Amniotic epithelial cell (primary cell): ENCODE measurements around the gene USP54.
"Not testable (repeated sequence)": the region's sequence is repeated elsewhere in the genome, so short reads cannot be mapped to it uniquely, and the experiment has no call there.

Source experiments
- DNase-seq: peaks from one replicate; pipeline ENCODE4 v3.0.0-alpha.2; 2010; ENCODE audit warnings: low read depth

The USP54 gene

DNA sequence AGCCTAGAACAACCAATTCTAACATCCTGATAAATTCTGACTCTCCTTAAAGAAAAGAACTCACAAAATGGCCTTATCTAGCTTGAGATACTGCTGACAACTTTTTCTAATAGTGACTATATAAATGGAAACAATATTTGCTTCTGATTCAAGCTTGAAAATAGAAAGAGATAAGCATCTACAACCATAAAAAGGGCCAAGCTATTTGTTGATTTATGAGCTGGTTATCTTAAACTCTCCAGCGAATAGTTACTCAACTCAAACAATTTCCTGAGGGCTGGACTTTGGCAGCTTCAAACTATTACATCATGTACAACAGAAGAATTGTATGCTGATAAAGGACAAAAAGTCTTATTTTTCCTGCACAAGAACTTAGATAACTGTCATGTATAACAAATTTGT is 4.6 kb downstream of the USP54 start:
- peak; percentile 94 for DNase-seq

DNA sequence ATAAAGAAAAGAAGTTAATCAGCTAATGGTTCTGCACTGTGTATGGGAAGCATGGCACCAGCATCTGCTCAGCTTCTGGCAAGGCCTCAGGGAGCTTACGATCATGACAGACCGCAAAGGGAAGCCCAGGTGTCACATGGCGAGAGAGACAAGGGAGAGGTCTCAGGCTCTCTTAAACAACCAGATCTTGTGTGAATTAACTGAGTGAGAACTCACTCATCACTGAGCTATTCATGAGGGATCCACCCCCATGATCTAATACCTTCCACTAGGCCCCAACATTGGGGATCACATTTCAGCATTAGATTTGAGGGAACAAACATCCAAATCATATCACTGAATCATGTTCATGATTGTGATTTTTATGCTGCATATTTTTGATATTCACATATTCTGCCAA is 5.8 kb downstream of the USP54 start:
- no peak for DNase-seq

DNA sequence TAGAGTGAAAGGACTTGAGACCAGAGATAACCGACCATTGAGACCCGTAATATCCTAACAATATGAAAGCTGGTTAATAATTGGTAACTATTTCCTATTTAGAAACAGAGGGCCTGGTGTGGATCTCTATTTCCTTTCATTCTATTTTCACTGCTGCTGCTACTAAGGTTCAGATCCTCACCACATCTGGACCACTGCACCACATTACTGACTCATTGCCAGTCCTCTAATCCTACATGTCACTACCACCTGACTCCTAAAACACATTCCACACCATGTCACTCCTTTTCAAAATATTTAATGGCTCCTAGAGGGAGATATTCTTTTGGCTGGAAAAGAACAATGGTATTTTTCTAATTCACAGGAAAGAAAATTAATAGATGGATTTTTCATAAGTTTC is 6.4 kb downstream of the USP54 start:
- peak; percentile 61 for DNase-seq

DNA sequence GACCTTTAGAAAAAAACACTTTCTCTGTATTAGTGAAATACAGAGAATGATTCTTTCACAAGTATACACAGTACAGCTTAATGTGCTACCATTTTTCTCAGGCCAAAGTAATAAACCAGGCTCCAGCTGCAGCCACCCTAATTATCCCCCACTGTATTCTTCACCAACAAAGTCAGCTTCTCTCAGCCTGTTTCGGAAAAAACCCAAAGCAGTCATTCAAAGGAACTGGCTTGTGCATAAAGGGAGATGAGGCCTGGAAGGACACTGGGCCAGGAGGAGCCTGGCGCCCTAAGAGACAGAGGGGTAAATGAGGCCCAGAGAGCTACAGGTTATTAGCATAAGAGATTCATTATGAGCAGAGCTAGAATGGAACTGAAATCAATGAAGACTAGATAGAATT is 9.2 kb downstream of the USP54 start:
- DNase-seq, result no peak

DNA sequence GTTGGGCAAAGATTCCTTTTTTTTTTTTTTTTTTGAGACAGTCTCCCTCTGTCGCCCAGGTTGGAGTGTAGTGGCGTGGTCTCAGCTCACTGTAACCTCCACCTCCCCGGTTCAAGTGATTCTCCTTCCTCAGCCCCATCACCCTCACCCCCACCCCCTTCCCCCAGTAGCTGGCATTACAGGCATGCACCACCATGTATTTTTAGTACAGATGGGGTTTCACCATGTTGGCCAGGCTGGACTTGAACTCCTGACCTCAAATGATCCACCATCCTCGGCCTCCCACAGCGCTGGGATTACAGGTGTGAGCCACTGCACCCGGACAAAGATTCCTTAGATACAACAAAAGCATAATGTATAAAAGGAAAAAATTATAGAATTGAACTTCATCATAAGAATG is 12.2 kb downstream of the USP54 start:
- not testable (repeated sequence) for DNase-seq

DNA sequence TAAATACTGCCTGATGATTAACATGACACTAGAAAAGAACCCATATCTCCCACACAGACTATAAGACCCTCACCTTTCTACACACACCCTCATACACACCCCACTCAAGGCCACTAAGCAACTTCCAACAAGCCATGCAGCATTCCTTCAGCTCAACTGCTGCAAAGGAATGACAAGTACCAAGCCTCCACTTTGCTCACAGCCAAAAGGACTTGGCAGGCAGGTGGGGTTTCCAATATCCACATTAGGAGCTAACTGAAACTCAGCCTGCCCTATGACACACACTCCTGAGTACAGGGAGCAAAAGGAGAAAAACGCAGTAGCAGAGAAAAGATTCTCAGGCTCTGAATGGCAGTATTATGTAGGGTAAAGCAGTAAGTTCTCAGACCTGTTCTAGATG is 13.4 kb downstream of the USP54 start:
- no peak for DNase-seq

DNA sequence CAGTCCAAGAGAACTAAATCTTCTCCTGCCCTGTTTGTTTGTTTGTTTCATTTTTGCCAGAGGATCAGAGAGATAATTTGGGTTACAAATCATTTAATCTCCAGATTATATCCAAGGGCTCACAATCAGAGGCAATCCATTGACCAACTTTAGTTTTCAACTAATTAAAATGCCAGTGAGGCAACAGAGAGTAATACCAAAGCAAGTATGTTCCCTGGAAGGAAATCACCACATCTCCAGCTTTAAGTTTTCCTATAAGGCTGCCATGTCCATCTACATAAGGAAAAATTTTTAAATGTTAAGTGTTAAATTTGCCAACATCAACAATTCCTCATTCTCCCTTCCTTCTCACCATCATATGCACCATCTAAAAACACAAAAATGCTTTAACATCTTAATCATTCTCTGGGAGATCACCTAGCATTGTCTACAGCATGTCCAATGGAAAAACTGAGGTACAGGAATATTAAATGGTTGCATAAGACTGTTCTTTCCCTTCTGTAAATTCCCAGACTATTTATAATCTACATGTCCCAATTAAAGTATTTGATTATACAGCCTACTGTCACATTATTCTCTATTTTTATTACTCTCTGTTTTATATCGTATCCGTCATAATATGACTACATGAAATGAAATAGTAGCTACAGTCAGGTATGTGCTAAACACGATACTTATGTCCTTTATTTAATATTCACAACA is 14.1 kb downstream of the USP54 start:
- DNase-seq, result no peak

DNA sequence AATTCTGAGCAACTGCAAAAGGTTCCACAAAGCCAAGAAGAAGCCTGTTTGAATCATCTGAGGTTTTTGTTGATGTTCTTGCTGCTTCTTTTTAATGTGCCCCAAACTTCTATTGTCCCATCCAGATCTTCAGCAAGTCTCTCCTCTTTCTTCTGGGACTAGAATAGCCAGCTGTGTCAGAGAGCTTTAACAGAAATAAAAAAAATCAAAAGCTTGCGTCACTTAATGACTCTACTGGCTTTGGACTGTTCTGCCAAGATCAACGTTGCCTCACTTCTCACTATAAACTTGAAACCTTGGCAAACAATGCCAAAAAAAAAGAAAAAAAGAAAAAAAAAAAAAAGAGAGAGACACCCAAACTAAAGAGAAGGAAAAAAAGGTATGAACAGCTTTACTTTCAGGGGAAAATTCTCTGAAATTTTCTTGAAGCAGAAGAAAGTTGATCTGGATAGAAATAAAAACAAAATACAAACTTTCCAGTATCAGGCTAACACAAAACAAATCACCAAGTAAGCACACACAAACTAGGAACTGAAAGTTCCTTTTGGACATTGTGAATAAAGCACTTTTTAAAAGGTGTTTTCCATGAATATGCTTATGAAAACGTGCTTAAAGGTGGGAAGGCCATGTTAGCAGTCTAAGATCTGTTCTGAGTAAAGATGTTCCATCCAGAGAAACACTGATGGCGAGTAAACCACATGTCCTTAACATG is 14.8 kb downstream of the USP54 start:
- DNase-seq, result peak; percentile 88

DNA sequence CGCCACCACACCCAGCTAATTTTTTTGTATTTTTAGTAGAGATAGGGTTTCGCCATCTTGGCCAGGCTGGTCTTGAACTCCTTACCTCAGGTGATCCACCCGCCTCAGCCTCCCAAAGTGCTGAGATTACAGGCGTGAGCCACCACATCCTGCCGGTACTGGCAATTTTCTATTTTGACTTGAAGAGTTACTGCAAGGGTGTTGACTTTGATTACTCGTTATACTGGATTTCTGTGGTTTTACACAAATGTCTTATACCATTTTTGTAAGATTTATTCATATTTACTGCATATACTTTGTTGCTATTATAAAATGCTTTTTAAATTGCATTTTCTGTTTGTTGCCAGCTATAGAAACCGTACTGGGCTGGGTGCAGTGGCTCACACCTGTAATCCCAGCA is 24.1 kb downstream of the USP54 start:
- not testable (repeated sequence) for DNase-seq

DNA sequence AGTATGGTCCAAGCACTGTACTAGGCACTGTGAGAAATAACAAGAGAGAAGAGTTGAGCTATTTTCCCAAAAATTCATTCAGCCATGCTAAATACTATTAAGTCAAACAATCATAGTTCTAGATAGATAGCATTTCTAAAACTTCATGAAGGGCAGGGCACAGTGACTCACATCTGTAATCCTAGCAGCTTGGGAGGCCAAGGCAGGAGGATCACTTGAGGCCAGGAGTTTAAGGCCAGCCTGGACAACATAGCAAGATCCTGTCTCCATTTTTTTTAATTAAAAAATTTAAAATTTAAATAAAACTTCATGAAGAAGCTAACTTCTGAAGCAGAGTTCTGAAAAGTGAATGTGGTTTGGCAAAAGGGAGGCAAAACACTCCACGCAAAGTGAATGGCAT is 29.9 kb downstream of the USP54 start:
- no peak for DNase-seq

DNA sequence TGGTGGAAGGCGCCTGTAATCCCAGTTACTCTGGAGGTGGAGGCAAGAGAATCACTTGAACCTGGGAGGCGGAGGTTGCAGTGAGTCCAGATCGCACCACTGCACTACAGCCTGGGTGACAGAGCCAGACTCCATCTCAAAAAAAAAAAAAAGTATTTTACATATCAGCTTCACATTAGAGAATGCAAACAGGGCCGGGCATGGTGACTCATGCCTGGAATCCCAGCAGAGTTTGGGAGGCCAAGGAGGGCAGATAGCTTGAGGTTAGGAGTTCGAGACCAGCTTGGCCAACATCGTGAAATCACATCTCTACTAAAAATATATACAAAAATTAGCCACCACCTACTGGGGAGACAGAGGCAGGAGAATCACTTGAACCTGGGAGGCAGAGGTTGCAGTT is 31.6 kb downstream of the USP54 start:
- DNase-seq, result peak; percentile 20

DNA sequence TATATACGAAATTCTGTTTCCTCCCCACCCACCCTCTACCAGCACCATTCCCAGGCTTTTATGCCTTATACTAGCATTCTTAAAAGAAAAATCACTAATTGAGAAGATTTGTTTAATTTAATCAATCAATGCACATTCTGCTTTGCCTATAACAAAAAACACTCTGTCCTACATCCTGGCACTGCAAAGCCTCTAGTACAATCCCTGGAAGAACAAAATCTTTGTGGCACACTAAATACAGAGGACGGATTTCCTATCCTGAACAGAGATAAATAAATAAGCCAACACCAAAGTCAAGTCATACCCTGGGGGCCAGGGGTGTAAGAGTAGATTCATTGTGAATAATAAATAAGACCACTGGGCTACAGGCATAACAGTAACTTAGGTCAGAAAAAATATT is 34.3 kb downstream of the USP54 start:
- DNase-seq, result no peak

DNA sequence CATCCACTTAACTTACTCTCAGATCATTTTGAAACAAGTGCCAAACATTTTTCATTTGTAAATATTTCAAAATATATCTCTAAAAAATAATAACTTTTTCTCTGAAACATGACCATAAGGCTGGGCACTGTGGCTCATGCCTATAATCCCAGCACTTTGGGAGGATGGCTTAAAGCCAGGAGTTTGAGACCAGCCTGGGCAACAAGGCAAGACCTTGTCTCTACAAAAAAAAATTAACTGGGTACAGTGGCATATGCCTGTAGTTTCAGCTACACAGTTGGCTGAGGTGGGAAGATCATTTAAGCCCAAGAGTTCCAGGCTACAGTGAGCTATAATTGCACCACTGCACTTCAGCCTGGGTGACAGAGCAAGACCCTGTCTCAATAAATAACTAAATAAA is 36.4 kb downstream of the USP54 start:
- DNase-seq, result no peak

DNA sequence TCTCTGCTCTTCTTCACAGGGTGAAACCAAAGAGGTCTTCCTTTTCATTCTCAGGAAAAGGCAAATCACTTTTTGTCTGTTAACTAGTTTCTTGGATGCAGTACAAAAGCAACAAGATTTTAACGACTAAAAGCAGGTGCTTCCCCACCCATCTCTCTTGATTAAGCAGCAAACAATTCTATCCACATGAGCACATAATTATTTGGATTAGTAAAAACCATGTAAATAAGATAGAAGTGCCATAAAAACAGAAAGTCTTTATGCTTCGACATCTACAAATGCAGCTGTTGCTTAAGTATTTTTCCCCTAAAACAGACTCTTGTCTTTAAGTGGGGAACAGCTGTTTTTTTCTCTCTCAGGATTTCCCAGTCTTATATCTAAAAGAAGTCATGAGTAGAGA is 37.4 kb downstream of the USP54 start:
- DNase-seq, result no peak

DNA sequence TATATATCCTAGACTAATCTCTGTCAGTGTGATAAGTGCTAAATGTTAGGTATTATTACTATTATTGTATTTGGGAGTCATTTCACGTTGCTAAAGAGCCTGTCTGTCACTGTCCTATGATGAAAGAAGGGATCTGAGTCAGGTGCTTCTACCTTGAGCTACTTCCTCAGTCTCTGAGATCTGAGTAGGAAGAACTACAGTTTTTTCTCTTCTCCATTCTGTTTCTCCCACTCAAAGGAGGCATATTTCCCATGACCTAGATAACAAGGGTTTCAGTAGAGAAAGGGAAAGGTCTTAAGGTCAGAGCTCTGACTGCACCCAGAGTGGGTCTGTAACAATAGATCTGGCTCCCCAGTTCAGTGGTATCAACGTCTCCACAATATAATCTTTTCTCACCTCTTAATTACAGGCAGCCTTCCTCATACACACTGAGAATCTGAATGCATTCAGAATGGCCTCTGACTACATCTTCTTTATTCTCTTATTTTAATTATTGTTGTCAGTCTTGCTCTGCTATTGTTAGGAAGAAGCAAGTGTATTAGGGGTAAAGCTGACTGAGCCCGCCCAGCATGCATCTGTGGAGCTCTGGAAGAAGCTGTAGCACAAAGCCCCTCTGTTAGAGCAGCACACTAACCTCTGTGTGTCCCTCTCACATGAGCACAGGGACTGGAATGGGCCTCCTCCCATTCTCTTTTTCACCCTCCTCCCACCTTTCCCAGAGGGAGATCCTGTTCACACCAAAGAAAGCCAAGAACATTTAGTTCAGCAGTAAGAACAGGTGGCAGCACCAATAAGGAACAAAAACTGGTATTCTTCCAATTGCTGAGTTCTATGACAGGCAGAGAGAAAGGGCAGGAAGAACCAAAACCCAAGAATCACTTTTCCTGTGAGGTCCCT is 38.1 kb downstream of the USP54 start:
- no peak for DNase-seq

DNA sequence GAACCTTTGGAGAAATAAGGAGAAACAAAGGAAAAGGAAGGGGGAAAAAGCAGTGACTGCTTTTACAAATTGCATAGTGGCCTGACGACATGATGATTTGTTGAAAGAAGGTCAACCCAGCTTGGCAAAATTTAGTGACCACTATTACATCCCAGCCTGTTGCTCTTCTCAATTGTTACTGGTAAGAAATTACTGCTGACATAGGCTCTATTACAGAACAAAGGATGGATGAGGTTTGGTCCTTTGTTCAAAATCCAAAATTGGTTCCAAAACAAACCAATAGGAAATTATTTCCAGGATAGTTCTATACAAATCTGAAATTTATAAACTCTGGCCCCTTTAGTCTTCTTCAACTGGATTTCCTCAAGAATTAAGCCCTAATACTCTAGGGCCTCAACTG is 39.6 kb downstream of the USP54 start:
- DNase-seq, result no peak

DNA sequence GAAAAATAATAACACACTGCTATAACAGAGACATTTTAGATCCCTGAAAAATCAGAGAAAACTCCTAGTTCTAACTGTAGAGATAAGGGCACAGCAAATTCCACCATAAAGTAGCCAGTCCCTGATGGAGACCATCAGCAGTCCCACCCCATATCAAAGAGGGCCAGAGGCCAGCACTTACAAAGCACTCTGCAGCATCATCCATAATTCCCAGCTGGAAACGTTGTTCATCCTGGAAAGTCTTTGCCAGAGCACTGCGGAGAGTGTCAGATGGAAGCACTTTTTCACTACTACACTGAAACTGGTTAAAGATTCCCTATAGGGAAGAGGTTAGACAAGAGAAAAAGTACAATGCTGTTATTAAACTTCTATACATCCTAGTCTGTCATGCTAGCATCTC is 45.8 kb downstream of the USP54 start:
- DNase-seq, result no peak

DNA sequence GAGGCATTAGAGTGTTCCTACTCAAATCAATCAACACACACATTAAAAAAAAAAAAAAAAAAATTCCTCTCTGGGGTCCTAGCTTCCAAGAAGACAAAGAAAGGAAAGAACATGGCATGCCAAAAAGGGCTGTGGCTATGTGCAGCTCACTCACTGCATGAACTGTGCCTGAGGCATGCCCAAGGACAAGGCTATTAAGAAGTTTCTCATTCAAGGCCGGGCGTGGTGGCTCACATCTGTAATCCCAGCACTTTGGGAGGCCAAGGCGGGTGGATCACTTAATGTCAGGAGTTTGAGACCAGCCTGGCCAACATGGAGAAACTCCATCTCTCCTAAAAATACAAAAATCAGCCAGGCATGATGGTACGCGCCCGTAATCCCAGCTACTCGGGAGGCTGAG is 53.4 kb downstream of the USP54 start:
- peak; percentile 14 for DNase-seq

DNA sequence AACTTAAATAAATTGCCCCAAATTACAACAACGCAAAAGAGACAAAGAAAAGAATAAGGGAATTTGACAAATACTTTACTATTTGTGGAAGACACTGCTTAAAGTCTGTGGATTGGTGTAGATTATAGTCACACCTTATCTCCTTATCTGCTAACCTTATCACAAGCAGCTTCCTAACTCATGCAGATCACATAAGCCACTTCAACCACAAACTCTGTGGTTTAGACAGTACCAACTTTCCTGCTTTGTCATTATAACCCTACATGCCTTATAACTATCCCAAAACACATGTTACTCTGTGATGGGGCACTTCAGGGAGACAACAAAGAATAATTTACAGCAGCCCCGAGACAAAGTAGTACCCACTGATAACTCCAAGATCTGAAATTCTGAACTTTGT is 53.9 kb downstream of the USP54 start:
- DNase-seq, result peak; percentile 31

DNA sequence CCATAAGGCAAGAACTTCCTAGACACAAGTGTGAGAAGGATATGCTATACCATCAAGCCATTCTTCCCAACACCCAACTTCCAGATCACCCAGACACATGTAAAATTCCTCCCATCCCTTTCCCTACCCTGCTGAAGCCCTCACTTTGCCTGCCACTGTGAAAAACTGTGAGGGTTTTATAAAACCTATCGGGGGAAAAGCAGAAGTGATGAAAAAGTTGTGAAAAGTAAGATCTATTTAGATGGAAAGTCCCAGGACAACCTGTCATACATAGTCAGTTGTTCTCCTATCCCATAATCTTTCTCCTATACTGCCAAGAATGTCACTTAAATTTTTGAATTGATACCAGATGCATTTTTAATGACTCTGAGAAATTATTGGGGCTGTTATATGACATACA is 56.3 kb downstream of the USP54 start:
- no peak for DNase-seq

DNA sequence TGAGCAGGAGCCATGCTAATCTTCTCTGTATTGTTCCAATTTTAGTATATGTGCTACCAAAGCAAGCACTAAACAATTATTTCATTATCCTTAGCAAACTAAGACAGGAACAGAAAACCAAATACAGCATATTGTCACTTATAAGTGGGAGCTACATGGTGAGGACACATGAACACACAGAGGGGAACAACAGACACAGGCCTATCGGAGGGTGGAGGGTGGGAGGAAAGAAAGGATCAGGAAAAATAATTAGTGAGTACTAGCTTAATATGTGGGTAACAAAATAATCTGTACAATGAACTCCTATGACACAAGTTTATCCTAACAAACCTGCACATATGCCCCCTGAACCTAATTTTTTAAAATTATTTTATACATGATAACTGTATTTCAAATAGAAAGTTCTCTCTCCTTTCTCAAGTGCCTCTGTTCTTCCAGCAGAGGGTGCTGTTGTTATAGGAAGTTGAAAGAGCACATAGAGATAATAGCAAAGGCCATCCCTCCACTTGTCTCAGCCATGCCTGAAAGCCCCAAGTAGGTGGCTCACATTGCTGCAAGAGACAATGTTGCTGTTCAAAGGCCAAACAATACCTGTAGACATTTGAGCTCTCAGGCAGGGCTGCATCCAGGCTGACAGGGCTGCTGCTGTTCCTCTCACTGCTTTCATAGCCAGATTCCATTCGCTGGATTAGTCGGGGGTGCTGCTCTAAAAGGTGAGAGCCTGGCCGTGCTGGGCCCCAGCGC is 61.9 kb downstream of the USP54 start:
- peak; percentile 78 for DNase-seq

DNA sequence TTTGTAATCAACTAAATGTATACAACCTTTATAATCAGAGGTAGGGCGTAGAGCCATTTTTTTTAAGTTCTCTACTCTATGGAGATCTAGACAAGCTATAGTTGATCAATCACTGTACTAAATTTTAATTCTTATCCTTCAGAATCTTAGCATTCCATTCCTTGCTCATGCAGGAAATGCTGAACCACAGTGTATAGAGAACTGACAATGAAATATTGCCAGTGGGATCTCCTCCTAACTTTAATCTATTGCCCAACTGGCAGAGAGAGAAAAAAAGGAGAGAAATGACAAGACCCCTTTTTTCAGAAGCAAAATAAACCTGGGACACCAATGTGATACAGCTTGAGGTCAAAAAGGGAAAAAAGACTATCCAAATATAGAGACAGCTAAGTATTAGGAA is 68.9 kb downstream of the USP54 start:
- DNase-seq, result peak; percentile 73
